ENCODE measurements around the gene GK2.

DNA sequence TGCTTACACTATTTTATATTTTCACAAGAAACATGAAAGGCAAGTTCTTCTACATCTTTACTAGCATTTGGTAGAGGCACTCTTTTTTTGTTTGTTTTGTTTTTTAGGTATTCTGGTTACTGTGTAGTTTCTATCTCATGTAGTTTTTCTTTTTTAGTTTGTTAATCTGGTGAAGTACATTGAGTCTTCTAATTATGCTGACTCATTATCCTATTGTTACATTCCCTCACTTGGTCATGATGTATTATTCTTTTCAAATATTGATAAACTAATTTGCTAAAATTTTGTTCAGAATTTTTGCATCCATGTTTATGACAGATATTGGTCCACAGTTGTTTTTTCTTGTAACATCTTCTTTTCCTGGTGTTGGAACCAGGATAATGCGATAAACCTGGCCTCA is 4.7 kb downstream of the GK2 start:
- TF ChIP-seq, protein P1, sequence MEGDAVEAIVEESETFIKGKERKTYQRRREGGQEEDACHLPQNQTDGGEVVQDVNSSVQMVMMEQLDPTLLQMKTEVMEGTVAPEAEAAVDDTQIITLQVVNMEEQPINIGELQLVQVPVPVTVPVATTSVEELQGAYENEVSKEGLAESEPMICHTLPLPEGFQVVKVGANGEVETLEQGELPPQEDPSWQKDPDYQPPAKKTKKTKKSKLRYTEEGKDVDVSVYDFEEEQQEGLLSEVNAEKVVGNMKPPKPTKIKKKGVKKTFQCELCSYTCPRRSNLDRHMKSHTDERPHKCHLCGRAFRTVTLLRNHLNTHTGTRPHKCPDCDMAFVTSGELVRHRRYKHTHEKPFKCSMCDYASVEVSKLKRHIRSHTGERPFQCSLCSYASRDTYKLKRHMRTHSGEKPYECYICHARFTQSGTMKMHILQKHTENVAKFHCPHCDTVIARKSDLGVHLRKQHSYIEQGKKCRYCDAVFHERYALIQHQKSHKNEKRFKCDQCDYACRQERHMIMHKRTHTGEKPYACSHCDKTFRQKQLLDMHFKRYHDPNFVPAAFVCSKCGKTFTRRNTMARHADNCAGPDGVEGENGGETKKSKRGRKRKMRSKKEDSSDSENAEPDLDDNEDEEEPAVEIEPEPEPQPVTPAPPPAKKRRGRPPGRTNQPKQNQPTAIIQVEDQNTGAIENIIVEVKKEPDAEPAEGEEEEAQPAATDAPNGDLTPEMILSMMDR (IDR thresholded peaks at IDR 0.05): no peak
- TF ChIP-seq POLR2AphosphoS5 (IDR thresholded peaks at IDR 0.05; ENCODE audit: low read depth, low read length): no peak
- TF ChIP-seq SIN3A (IDR thresholded peaks at IDR 0.05; ENCODE audit: borderline replicate concordance, insufficient read depth, low read depth, low read length): no peak
